Measurements from ENCODE around the gene DACH1.

DNA sequence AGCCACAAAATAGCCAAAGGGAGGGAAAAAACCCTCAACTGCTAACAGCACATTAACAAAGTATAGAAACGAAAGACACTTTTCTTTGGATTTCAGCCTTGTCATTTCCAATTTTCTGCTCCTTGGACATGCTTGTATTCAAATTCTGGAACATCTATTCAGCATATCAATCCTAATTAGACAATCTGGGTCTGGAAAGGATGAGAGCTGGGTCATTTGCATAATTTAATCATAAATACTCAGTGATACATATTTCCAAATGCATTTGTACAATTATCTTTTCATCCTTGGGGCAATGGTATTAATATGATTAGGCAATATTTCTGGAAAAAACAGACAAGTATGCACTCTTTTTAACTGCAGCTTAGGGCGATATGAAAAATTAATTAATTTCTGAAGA, 14.3 kb downstream of the DACH1 start:
- TF ChIP-seq ZNF565 (CRISPR knock-in tag; conservative IDR thresholded peaks at IDR 0.05; ENCODE audit: low read depth) (no peak), GLIS3 (CRISPR knock-in tag; IDR thresholded peaks at IDR 0.05) (no peak), RARB (CRISPR knock-in tag; IDR thresholded peaks at IDR 0.05) (no peak), ZFP3 (CRISPR knock-in tag; IDR thresholded peaks at IDR 0.05) (no peak), BACH2 (CRISPR knock-in tag; IDR thresholded peaks at IDR 0.05; ENCODE audit: borderline replicate concordance) (no peak), TCF4 (CRISPR knock-in tag; IDR thresholded peaks at IDR 0.05; ENCODE audit: borderline replicate concordance) (no peak), TOX (CRISPR knock-in tag; IDR thresholded peaks at IDR 0.05; ENCODE audit: borderline replicate concordance) (no peak), ARNTL (CRISPR knock-in tag; IDR thresholded peaks at IDR 0.05; ENCODE audit: borderline replicate concordance, low read depth) (no peak), ZC3H10 (CRISPR knock-in tag; IDR thresholded peaks at IDR 0.05) (no peak)
- TF ChIP-seq, protein P1, sequence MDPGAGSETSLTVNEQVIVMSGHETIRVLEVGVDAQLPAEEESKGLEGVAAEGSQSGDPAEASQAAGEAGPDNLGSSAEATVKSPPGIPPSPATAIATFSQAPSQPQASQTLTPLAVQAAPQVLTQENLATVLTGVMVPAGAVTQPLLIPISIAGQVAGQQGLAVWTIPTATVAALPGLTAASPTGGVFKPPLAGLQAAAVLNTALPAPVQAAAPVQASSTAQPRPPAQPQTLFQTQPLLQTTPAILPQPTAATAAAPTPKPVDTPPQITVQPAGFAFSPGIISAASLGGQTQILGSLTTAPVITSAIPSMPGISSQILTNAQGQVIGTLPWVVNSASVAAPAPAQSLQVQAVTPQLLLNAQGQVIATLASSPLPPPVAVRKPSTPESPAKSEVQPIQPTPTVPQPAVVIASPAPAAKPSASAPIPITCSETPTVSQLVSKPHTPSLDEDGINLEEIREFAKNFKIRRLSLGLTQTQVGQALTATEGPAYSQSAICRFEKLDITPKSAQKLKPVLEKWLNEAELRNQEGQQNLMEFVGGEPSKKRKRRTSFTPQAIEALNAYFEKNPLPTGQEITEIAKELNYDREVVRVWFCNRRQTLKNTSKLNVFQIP (CRISPR knock-in tag; IDR thresholded peaks at IDR 0.05; ENCODE audit: borderline replicate concordance, low read depth): no peak
- TF ChIP-seq, protein P2, sequence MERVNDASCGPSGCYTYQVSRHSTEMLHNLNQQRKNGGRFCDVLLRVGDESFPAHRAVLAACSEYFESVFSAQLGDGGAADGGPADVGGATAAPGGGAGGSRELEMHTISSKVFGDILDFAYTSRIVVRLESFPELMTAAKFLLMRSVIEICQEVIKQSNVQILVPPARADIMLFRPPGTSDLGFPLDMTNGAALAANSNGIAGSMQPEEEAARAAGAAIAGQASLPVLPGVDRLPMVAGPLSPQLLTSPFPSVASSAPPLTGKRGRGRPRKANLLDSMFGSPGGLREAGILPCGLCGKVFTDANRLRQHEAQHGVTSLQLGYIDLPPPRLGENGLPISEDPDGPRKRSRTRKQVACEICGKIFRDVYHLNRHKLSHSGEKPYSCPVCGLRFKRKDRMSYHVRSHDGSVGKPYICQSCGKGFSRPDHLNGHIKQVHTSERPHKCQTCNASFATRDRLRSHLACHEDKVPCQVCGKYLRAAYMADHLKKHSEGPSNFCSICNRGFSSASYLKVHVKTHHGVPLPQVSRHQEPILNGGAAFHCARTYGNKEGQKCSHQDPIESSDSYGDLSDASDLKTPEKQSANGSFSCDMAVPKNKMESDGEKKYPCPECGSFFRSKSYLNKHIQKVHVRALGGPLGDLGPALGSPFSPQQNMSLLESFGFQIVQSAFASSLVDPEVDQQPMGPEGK (CRISPR knock-in tag; IDR thresholded peaks at IDR 0.05; ENCODE audit: borderline replicate concordance): no peak

Data from SK-N-SH treated with all-trans-retinoic acid at 6 μM for 48 hours (cell line).